HG03520 (cell line): ENCODE data around the gene AFF3.

ENCODE experiments used
- ATAC-seq: cut with Tn5 transposase; IDR thresholded peaks from one replicate; pipeline ENCODE4 v1.9.1; 2021; ENCODE audit warnings: mild to moderate bottlenecking, moderate library complexity; ENCODE audit not compliant: unreplicated experiment

Gene AFF3

GRCh38 chr2:99727199-99727598 lies 415.2 kb downstream of the AFF3 start:
- no peak for ATAC-seq

DNA sequence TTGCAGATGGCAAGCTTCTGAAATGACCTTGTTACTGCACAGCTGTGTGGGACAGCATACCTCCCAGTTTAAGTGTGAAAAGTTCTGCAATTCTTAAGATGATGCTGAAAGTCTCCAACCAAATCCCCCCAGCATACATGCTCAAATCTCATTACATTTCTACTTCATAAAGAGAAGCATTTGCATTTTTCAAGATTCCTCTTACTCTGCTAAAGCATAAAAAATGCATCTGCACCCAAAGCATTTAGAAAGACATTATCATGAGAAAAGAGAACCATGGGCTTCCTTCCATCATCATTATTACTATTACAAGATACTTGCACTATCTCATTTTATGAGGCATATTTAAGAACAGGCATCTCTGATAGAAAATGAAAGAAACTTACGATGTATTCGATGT lies 415.7 kb downstream of the AFF3 start:
- ATAC-seq = no peak

- ATAC-seq = no peak
Measured at GRCh38 chr2:99725820-99726219, 416.6 kb downstream of the AFF3 start.

DNA sequence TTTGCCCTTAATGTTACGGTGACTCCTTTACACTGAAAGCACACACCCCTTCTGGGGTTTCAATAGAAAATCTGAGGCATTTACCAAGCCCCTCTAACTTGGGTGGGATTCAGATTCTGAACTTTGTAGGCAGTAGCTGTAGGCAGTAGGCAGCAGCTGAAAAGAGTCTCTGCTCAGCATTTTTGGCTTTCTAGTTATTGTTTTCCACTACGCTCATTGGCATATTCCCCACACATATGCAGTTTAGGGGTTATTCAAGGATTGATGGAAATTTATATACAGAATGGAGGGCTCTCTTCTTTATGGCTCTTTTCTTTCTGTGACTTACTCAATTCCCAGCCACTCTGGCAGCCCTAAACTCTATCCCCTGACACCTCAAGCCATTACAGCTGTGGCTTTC lies 419.9 kb downstream of the AFF3 start:
- no peak for ATAC-seq

- ATAC-seq = no peak
Measured at GRCh38 chr2:99719102-99719501, 423.3 kb downstream of the AFF3 start.

- ATAC-seq = no peak
Measured at GRCh38 chr2:99715956-99716355, 426.4 kb downstream of the AFF3 start.

DNA sequence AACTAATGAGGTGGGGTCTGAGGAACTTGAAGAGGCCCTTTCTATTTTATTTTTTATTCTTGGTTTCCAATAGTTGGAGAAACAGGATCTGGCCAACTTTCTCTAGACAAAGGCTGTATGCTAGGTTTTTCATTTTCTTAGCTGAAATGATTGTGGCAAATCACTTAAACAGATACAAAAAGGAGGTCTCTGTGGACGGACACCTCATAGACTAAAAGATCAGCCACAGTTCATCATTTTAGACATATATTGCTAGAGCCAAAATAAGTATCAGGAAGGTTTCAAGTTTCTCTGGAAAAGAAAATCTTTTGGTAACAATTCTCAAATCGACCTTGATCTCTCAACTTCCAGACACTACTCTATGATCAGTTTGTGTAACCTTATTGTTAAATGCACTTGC lies 428.0 kb downstream of the AFF3 start:
- ATAC-seq = no peak

- no peak for ATAC-seq
Measured at GRCh38 chr2:99711144-99711543, 431.2 kb downstream of the AFF3 start.

GRCh38 chr2:99710721-99711120 lies 431.7 kb downstream of the AFF3 start:
- ATAC-seq = no peak

GRCh38 chr2:99709229-99709628 lies 433.2 kb downstream of the AFF3 start:
- no peak for ATAC-seq

DNA sequence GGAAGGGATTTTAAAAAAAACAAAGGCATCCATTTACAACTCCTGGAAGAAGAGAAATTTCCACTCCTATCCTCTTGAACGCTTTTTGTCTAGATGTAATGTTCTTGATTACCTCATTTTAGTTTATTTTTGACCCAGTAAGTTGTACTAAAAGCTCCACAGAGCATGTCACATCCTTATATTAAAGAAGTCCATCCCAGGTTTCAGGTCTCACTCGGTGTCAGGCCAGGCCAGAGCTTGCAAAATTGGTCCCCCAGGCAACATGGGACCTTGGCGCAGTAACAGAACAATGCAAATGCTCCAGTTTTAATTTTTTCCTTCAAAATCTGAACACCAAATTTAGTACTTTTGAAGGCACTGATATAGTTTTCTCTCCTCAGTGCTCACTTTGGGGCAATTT lies 434.2 kb downstream of the AFF3 start:
- ATAC-seq = no peak

- ATAC-seq = no peak
Measured at GRCh38 chr2:99707592-99707991, 434.8 kb downstream of the AFF3 start.

DNA sequence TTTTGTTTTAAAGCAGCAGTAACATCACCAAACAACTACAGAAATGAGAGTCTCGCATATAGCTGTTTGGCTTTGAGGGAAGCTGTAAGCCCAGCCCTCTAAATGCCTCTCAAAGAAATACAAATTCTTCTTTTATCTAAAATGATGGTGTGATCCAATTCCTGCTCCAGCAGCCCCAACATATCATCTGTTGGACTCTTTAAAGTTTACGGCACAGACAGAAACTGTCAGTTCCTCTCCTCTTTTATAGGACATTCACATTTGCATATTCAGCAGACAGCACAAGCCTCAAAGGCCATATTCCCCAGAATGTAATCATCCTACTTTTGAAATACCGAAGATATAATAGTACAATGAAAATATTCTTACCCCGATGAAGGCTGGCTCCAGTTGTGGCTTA lies 435.7 kb downstream of the AFF3 start:
- ATAC-seq = no peak

DNA sequence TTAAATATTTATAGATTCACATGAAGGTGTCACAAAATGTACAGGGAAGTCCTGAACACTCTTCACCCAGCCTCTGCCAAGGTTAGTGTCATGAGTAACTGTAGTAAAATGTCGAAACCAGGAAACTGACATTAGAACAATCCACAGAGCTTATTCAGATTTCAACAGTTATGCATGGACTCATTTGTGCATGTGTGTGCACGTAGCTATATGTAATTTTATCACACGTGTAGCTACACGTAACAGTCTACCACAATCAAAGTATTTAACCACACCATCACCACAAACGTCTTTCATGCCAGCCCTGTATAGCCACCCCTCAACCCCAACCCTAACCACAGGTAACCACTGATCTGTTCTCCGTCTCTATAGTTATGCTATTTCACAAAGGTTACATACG lies 440.9 kb downstream of the AFF3 start:
- ATAC-seq = no peak

DNA sequence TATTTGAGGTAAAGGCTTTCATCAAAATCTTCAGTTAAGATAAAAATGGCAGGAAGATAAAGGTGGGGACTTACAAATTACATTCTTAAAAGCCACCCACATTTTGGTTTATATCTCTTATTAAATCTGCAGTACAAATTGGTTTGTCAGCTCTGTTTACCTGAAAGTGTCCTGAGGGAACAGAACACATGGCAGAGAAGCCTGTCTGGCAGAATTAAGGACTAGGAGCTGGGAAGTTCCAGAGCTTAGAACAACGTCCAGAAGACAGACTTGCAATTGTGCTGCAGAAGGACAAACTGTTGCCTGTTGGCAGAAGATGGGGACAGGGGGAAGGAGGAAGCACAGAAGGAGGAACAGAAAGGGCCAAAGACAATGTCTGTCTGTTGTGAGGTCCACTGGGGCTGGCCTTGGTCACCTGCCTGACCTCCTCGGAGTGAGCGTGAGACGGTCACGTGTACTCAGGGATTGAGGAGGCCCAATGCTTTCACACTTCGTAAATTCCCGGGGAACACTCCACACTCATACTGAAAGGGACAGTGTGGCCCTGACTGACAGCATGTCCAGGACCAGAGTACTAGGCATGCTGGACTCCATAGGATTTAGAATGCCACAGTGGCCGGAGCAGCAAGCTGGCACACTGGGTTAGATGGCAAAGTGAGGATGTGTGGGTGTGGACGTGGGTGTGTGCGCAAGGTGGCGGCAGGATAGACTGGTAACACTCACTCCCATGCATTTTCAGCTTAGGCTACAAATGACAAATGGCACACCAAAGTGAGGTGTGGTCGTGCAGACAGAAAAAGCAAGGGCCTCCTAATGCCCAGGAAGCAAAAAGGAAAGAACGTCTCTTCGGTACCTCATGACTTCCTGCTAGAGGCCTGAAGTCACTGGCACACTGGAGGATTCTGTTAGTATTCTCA lies 441.6 kb downstream of the AFF3 start:
- ATAC-seq = no peak

DNA sequence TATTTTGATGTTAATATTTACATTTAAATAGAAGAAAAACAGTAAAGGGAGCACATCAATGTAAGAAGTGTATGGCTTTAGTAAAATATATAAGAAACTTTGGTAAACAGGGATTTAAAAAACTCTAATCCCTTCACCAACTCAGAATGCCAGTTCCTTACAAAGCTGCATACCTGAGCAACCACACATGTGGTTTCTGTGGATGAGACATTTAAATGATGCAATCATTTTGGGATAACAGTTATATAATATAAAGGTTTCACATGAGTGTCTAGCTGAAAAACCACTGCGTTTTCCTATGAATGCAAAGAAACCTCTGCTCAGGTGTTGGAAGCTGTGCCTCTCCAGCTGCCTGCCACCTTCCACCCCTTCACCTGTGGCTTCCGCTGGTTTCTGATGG lies 443.5 kb downstream of the AFF3 start:
- ATAC-seq = no peak

GRCh38 chr2:99697811-99698568 lies 444.4 kb downstream of the AFF3 start:
- ATAC-seq = no peak

DNA sequence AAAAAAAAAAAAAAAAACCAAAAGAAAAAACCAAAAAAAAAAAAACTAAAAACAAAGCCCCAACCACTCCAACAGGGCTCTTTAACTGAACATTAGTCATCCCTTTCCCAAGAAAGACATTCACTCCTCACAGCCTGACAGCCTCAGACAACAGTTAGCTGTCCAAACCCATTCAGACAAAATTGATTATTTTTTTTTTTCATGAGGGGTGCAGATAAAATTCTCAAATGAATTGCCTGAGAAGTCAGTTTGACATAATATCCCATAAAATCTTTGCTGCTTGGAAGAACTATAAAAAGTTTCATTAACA lies 446.5 kb downstream of the AFF3 start:
- no peak for ATAC-seq

GRCh38 chr2:99695130-99695943 lies 447.1 kb downstream of the AFF3 start:
- no peak for ATAC-seq

GRCh38 chr2:99694331-99694730 lies 448.1 kb downstream of the AFF3 start:
- ATAC-seq = no peak

DNA sequence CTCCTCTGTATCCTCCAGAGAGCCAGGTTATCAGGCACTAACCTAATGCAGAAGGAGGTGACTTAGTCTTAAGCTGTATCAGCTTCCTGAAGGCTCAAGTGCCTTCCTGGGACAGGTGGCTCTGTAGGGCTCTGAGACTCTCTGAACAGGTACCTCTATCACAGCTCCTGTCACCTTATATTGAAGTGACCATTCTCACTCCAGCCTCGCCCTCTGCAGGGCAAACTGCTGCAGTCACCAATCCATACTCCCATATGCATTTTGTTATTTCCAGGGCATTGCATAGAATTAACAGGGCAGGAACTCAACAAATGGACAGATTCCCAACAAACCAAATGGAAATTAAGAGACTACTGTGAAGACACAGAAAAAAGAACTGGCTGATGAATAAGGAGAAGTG lies 449.6 kb downstream of the AFF3 start:
- no peak for ATAC-seq

DNA sequence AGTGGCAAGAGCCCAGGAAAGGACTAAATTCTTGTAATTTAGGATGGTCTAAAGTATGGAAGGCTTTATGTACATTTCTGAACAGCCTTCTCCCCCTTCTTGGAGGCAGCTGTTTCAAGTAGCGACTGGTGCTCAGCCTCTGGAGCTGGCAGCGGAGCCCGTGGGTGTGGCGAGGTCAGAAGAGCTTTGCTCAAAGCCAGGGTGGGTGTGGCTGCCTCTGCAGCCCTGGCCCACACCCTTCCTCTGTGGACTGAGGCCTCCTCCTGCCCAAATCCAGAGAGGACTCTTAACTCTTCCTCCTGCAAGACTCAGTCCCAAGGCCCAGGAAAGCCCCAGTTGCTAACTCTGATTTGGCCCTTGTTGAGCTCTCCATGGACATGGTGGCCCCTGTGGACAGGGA lies 450.5 kb downstream of the AFF3 start:
- no peak for ATAC-seq
